Limb (tissue), 2 donors: ENCODE measurements around the gene COX6A1.

Source experiments
- DNase-seq, 2 donors: peaks; one replicate each; pipeline ENCODE4 v3.0.0-alpha.2; 2016; ENCODE audit errors: extremely low spot score in 2 of 2

The COX6A1 gene

DNA sequence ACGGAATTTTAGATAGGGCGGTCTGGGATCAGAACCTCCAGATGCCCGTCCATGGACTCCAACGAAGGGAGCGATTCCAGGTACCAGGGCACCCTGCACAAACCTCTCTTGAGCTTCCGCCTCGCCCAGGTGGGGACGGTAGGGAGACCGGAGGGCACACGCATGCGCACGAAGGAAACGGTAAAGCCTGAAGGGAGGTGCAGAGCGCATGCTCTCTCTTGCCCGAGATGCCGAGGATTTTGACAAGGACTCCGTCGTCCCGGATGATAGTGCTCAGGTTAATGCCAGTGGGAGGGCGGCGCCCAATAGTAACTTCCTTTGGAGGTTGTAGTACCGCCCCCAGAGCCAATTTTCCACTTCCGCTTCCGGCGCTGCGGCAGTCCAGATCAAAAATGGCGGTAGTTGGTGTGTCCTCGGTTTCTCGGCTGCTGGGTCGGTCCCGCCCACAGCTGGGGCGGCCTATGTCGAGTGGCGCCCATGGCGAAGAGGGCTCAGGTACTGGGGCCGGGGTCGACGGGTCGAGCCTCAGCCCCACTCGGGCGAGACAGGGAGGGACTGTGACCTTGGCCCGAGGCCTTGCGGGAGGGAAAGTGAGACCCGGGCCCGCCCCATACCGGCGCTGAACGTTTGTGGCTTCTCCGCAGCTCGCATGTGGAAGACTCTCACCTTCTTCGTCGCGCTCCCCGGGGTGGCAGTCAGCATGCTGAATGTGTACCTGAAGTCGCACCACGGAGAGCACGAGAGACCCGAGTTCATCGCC is at the start of gene COX6A1:
Gene COX6A1, plus strand, starts transcription at position 379 of the 760 bp plus-strand sequence. Its CDS starts 14 bp downstream, at position 393.
- DNase-seq = peak; percentile 92 to 96

- DNase-seq = peak in 1 of 2 donors; percentile 63
These were observed 49.0 kb upstream of the COX6A1 start for GRCh38 chr12:120388691-120389481.

GRCh38 chr12:120390540-120391120 is 47.3 kb upstream of the COX6A1 start:
- no peak for DNase-seq

GRCh38 chr12:120394483-120395367 is 43.2 kb upstream of the COX6A1 start:
- DNase-seq = peak in 1 of 2 donors; percentile 36

DNA sequence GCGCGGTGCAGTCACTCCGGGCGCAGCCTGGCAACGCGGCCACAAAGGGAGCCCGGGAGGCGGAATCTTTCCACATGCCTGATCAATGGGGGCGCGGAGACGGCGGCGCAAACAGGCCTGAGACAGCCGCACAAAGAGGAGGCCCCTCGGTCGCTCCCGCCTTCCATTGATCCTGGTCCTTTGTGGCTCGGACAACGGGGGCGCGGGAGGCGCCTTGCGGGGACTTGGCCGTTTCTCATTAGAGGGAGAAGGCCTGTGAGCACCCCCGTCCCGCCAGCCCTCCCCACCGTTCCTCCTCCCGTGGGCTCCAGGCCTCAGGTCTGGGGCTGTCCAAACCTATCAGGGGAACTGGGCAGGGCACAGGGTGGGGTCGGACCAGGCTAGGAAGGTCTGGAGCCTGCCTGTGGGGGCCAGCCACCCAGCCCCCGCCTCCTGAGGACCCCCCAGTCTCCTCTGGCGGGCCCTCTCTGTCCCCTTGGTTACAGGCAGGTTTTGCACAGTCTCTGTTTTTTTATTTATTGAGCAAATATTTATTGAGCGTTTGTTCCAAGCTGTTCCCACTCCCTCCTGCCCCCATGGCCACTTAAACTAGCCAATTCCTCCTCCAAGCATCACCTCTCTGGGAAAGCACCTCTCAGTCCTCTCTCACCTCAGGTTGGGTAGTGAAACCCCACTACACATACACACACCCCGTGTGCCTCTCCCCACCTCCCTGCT is 39.9 kb upstream of the COX6A1 start:
- peak in 1 of 2 donors; percentile 70 for DNase-seq

- DNase-seq = no peak
These were observed 38.4 kb upstream of the COX6A1 start for GRCh38 chr12:120399531-120399930.

DNA sequence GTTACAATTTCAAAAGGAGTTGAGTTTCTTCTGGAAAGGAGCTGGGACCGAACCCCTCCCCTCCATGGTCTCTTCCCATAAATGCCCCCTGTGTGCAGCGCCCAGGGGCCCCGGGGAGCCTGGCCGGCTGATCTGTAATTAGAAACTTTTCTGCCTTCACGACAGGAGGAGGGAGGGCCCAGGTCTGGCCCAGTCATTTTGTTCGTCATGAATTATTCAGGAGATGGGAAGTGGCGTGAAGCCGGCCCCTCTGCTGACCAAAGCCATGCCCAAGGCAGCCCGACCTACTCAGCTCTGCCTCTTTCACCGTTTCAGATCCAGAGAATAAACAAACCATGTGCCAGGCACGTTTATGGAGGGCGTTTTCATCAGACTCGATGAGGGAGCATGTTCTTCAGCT is 35.7 kb upstream of the COX6A1 start:
- peak in 1 of 2 donors; percentile 34 for DNase-seq

DNA sequence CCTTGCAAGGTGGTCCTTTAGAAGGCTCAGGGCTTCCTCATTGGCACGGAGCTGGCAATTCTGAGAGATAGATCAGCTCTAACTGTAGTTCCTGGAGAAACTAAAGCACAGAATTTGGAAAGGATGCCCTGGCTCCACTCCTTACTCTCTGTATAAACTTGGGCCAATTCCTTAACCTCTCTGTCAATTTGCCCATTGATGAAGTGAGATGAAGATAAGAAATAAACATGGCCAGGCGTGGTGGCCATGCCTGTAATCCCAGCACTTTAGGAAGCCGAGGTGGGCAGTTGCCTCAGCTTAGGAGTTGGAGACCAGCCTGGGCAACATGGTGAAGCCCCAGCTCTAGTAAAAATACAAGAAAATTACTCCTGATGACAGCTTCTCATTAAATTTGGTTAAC is 34.0 kb upstream of the COX6A1 start:
- DNase-seq = no peak

- DNase-seq = no peak
These were observed 33.6 kb upstream of the COX6A1 start for GRCh38 chr12:120404271-120404670.

DNA sequence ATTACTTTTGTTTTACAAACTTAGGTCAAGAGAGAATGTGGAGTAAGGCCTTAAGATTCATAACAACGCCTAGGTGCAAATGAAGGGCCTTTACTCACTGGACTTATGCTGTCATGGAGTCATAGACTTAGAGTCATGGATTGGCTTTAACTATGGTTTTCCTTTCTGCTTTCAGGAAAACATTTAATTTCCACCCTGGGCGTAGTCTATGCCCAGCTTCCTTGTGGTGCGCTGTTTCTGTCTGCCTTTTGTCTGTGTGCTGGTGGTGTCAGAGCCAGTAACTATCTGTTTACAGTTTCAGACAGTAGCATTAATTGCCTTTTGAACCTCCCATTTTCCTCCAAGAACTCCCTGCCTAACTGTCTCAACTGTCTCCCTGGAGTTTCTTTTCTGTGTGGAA is 31.8 kb upstream of the COX6A1 start:
- no peak for DNase-seq

DNA sequence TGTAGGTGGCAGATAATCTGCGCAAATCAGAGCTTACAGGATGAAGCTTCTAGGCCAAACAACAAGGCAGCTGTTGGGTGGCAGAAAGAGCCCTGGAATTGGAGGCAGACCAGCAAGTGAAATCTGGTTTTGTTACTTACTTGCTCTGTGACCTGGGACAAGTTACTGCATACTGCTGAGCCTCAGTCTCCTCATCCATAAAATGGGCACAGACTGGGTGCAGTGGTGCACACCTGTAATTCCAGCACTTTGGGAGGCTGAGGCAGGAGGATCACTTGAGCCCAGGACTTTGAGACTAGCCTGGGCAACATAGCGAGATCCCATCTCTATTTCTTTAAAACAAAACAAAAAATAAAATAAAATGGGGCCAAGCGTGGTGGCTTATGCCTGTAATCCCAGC is 31.4 kb upstream of the COX6A1 start:
- DNase-seq = no peak

- DNase-seq = no peak
These were observed 29.1 kb upstream of the COX6A1 start for GRCh38 chr12:120408771-120409170.

DNA sequence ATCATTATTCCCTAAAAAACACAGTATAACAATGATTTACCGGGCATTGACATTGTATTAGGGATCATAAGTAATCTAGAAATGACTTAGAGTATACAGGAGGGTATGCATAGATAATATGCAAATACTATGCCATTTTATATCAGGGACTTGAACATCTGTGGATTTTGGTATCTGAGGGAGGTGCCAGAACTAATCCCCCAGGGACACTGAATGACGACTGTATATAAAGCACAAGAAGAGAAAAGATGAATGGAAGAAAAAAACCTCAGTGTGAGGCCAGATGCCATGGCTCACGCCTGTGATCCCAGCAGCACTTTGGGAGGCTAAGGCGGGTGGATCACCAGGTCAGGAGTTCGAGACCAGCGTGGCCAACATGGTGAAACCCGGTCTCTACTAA is 25.5 kb upstream of the COX6A1 start:
- DNase-seq = no peak

GRCh38 chr12:120413901-120414695 is 23.8 kb upstream of the COX6A1 start:
- DNase-seq = no peak

DNA sequence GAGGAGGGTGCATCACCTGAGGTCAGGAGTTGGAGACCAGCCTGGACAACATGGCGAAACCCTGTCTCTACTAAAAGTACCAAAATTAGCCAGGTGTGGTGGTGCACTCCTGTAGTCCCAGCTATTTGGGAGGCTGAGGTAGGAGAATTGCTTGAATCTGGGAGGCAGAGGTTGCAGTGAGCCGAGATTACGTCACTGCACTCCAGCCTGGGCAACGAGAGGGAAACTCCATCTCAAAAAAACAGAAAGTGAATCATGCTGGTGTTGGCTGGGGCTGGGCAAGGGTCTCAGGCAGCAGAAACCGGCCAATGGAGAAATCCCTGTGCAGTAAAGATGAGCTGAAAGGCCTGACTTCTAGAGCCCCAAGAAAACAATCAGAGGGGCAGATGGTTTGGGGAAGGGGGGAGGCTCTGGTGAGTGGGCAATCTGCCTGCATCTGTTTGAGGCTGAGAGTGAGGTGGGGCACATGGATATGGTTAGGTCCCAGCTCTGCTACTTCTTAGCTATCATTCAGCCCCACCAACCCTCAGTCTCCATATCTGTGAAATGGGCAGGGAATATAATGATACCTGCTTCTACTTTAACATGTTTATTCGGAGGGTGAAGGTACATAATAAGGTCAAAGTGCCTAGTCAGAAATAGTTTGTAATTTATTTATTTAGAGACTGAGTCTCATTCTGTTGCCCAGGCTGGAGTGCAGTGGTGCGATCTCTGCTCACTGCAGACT is 21.3 kb upstream of the COX6A1 start:
- no peak for DNase-seq

DNA sequence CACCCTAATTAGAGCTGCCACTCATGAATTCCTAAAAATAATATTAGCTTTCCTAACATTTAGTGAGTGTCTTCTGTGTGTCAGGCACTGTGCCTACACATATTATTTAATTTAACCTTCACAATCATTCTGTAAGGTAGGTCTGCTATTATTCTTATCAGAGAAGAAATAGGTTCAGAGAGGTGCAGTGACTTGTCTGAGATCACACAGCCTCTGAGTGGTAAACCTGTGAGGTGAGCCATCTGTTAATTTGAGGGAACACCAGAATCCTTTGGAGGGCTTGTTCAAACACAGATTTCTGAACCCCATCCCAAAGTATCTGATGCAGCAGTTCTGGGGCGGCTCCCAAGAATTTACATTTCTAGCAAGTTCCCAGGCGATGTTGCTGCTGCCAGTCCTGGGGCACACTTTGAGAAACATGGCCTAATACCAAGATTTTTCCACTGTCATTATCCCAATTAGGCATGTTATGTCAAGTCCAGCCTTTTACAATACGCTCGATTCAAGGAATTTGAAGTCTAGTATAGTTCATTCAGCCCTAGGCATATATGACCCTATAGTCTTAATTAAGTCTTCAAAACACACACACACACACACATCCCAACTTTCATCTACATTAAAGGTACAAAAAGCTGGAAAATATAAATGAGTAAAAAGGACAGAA is 19.9 kb upstream of the COX6A1 start:
- no peak for DNase-seq

DNA sequence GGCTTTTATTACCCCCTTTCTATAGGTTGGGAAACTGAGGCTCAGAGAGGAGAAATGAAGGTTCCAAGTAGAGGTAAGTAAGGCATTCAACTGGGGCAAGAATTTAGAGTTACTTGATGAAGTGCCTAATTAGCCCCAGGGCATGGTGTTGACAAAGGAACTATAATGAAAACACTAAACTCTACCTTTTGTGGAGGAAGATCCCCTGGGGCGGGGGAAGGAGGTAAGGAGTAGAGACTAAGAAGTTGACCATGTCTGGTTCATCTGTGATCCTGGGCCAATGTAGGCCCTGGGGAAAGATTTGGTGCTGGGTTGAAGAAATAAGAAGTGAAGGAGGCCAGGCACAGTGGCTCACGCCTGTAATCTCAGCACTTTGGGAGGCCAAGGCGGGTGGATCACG is 16.2 kb upstream of the COX6A1 start:
- no peak for DNase-seq

GRCh38 chr12:120422892-120423456 is 14.9 kb upstream of the COX6A1 start:
- DNase-seq = no peak
